RKO (cell line): ENCODE results near the gene DMGDH.

Experiments
- DNase-seq: peaks from one replicate; pipeline ENCODE4 v3.0.0-alpha.2; 2016; ENCODE audit warnings: low spot score

Gene DMGDH

GRCh38 chr5:79062436-79062835 lies 7.0 kb downstream of the DMGDH start:
- DNase-seq, result no peak

DNA sequence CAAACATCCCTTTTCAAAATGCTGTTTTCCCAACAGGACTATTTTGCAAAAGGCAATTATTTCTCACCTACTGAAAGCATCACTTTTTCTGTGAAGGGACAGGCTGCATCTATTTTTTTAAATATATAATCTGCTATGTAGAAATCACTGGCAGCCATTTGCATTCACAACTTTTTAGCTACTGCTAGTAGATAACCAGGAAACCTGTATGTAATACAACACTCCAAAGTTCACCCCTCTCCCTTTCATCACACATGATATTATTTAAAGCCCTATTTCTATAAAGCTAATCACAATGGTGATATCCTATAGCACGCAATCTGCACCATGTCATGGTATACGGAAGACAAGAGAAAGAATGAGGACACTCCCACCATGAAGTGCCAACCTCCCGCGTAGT lies 9.8 kb downstream of the DMGDH start:
- DNase-seq, result no peak

DNA sequence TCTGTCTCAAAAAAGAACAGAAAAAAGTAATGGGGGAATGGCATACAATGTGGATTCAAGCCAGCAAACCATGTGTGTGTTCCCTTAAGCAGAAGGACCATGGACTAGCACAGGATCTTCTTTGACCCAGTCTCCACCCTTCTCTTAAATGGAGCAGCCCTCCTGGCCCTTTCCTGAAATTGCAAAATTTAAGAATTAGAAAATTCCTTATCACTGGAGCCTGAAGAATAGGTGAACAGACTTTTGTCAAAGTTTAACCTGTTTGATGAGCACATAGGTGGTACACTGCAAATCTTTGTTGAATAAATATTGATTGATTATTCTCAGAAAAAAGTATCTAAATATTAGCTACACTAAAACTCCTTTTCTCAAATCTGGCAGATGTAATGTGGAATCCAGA lies 12.6 kb downstream of the DMGDH start:
- no peak for DNase-seq

GRCh38 chr5:79055017-79055416 lies 14.5 kb downstream of the DMGDH start:
- no peak for DNase-seq

GRCh38 chr5:79053321-79053720 lies 16.2 kb downstream of the DMGDH start:
- DNase-seq, result no peak

GRCh38 chr5:79050498-79050897 lies 19.0 kb downstream of the DMGDH start:
- no peak for DNase-seq

GRCh38 chr5:79048437-79048836 lies 21.0 kb downstream of the DMGDH start:
- no peak for DNase-seq

DNA sequence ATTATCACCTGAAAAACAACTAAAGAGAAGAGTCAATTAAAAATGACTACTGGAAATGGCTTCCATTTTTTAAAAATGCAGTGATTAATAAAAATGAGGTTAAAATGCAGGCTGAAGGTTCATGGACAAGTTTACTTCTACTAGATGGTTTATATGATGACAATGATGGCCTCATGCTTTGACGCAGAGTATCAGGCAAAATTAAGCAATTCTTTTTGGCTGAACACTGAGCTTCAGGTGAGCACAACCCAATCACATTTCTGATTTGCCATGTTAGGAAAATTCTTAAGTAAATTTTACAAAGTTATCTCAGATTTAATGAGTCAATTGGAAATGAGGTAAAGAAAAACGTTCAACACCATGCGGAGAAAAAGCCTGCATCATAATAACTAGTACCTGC lies 22.3 kb downstream of the DMGDH start:
- DNase-seq, result no peak

DNA sequence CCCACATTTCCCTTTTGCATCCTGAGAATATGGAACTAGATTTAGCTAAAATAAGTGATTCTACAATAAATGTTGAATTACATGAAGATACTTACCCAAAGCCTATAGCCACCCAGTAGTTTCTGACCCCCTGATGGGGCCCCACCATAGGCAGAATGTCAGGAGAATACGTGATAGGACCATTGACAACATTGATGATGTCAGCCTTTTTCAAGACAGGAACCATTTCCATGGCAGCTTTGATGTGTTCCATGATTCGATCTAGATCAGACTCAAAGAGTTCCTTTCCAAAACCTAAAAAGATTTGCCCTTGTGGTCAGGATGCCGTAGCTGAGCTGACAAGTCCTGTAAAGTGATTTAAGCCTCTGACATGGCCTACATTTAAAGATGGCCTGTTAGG lies 27.3 kb downstream of the DMGDH start:
- no peak for DNase-seq

GRCh38 chr5:79036769-79037168 lies 32.7 kb downstream of the DMGDH start:
- DNase-seq, result no peak

DNA sequence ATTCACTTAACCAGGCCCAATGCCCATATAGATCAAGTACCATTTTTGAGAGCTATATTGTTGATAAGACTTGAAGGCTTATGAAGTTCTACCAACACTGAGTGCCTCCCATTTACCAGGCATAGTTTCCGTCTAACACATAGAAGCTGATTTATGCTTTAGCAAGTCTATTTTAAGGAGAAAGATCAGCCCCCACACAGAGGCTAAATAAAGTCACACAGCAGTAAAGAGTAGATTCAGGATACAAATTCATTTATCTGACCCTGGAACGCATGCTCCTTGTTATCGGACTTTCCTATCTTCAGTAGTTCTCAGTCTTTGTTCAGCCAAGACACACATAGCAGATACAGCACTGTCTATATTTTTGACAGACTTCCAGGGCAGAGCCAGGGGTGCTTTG lies 34.2 kb downstream of the DMGDH start:
- DNase-seq, result no peak

- no peak for DNase-seq
Observed at GRCh38 chr5:79032782-79033181, 36.7 kb downstream of the DMGDH start.

DNA sequence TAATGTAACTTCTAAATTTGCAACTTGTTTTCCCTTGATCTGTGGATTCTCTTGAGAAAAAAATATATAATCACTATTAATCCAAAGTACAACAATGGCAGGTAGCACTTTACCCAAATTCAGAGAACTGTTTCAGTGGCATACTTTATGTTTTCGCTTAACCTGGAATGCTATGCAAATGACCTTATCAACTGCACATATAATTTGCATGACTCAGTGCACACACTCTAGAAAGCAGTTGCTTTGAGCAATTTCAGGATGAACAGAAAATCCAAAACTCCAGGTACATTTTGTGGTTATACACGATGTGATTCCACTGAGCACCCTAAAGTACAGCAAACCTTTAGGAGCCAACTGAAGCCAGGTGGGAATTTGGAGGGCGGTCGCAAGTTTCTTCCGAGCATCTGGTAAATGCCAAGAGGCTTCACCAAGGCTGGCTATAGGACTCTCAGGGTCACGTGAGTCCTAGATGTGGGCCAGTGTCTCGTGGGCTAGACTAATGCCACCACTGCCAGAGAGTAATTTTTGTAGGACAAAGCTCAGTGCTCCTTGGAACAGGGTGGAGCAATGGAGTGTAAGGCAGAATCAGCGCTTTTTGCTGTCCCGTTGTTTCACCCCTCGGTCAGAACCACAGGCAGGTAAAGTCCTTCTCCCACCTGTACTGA lies 37.3 kb downstream of the DMGDH start:
- DNase-seq, result no peak

DNA sequence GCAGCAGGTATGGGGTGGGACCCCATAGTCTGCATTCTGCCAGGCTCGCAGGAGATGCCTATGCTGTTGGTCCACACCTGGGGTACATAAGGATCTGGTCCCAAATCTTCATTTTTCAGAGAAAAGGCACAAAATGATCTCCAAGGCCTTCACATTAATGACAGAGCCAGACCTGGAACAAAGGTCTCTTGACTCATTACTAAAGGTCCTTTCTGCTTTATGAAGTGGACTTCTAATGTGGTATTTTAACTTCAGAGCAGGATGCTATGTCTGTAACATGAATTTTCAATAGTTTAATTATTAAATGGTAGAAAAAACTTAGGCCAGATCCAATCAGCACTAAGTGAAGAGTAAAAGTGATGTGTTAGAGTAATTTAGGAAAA lies 38.0 kb downstream of the DMGDH start:
- DNase-seq, result no peak

DNA sequence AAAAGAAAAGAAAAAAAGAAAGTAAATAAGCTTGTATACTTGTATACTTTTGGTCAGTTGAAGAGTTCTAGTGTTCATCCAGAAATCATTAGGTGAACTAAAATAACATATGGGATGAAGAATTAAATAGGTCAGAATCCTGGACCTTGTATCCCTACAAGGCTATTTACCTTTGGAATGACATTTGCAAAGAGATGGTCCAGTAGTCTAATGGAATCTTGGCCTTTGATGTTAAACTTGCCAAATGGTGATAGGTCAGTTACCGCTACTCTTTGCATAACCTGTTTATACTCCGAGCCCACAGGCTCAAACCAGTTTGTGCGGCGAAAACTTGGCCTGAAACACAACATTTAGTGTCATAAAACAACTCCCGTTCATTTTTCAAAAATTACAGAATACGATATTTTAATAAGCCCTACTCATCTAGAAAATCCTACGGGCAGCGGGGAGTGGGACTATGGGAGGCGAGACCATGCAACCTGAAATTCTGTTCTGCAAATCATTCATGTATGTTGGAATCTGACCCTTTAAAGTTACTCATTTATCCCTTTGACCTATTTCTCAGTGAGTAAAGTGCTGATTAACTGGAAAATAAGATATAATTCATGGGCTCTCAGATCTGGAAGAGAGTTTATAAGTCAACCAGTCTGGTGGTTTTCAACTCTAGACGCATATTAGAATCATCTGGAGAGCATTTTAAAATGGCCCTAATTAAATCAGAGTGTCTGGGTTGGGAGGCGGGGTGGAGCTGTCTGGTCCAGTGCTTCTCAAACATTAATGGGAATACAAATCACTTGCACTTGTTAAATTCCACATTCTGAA lies 38.6 kb downstream of the DMGDH start:
- no peak for DNase-seq

GRCh38 chr5:79025054-79025472 lies 44.4 kb downstream of the DMGDH start:
- peak; percentile 65 for DNase-seq

DNA sequence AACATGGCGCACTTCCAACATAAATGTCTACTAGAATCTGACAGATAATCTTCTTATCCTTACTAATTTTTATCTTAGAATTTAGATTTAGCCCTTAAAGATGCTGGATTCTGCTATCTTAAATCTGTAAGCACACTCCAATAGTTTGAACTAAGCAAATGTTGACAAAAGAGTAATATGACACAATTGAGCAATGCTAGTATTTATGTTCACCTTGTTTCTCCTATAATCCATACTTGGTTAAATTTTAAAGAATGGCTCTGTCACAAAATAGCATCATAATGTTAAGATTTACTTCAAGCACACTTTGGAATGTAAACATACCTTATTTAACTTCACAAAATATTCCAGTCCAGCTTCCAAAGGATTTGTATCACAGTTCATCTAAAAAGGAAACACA lies 45.5 kb downstream of the DMGDH start:
- no peak for DNase-seq

DNA sequence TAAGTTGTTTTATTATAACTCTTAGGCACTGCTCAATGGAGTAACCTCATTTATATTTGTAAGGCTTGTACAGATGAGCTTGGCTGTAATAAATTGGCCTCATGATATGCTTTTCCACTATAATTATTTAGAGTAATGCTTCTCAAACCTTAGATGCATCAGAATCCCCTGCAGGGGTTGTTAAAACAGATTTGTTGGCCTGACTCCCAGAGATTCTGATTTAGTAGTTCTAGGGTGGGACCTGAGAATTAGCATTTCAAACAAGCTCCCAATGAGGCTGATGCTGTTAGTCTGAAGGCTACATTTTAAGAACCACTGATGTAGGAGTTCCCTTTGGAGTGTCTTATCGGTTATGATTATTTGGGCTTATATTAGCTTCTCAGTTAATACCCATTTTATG lies 46.1 kb downstream of the DMGDH start:
- no peak for DNase-seq

- DNase-seq, result no peak
Observed at GRCh38 chr5:79022771-79023170, 46.7 kb downstream of the DMGDH start.

DNA sequence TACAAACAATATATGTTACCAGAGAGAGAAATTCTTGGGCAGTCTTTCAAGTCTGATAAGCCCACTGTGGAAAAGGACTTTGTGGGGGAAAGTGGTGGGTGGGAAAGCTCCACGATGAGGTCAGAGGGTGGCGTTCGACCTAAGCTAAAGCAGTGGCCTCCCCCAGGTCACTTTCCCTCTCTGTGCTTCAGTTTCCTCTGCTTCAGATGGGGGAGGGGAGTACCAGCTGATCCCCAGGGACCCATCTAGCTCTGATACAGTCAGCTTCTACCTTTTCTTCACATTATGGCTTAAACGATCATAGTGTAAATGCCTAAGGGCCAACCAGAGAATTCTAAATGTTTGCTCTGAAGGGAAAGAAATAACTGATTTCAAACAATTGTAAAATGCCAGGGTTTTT lies 47.7 kb downstream of the DMGDH start:
- DNase-seq, result no peak

- DNase-seq, result peak; percentile 52
Observed at GRCh38 chr5:79020861-79021561, 48.5 kb downstream of the DMGDH start.

DNA sequence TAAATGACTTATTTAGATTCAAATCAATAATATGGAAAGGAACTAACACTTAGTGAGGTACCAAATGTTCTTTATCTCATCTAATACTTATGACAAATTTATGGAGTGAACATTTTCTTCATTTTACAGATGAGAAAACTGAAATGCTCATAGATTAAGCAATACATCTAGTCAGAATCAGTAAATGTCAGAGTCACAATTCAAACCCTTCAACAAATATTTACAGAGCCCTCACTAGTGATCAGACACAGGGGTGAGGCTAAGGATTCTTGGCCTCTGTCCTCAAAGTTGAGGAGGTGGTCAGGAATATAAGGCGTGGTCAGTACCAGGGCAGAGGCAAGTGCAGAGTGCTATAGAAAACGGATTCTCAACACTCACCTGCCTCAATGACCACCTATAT lies 54.8 kb downstream of the DMGDH start:
- DNase-seq, result no peak

DNA sequence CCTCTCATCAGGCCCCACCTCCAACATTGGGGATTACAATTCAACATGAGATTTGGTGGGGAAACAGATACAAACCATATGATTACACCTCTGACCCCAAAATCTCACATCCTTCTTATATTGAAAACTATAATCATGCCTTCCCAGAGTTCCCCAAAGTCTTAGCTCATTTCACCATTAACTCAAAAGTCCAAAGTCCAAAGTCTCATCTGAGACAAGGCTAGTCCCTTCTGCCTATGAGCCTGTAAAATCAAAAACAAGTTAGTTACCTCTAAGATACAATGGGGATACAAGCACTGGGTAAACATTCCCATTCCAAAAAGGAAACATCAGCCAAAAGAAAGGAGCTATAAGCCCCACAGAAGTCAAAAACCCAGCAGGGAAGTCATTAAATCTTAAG lies 57.6 kb downstream of the DMGDH start:
- DNase-seq, result no peak
